ENCODE measurements around the gene DTNB.

The DTNB gene

GRCh38 chr2:25337276-25337675, 336.1 kb downstream of the DTNB start:
- no peak for DNase-seq

- no peak for DNase-seq
Observed at GRCh38 chr2:25336383-25336841, 337.0 kb downstream of the DTNB start.

DNA sequence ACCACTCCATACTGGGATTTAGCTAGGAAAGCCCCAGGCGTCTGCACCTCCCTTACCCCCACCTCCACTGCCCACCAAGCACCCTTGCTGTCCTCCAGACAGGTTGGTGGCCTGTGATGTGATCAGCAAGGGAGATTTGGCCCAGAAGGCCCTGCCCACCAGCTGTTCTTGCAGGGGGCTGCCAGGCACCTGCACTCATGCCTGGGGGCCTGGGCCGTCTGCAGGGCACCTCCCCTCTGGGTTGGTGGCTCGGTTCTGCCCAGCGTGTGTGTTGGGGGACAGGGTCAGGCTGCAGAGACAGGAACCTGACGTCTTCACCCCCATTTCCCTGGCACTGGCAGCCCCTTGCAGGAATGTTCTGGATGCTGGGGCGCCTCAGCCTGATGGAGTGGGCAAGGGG, 337.4 kb downstream of the DTNB start:
- no peak for DNase-seq

- no peak for DNase-seq
Observed at GRCh38 chr2:25335204-25335603, 338.2 kb downstream of the DTNB start.

DNA sequence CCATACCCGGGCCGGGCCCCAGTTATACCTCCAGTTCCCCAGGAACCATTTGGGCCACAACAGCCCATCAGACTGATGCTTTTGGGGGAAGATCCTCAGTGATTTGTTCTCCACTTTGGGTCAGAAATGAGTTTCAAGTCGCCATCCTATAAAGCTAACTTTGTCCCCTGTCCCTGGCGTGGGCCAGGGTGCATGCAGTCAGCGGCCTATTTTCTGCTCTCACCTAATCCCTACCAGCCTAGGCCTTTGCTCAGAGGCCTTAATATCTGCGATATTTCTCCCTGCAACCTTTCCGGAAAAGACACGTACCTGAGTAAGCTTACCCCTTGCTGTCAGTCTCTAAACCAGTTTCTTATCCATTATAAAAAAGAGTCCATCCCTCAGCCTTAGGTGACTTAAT, 338.9 kb downstream of the DTNB start:
- no peak for DNase-seq

GRCh38 chr2:25333981-25334380, 339.4 kb downstream of the DTNB start:
- no peak for DNase-seq

DNA sequence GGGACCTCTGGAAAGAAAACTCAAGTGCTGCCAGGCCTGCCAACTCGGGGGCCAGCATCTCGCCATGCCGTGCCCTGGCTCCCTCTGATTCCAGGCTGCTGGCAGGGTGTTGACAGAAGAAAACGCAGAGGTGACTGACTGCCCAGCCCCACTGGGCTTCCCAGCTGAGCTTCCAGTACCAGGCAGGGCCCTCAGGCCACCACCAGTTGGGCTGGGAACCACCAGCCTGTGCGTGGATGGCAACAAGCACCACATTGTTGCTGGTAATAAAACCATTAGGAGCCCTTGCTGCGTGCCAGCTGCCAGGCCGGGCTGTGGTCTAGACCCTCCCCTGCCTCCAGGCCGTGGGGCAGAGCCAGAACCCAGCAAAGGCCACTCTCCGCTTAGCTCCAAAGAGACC, 340.8 kb downstream of the DTNB start:
- DNase-seq: no peak

DNA sequence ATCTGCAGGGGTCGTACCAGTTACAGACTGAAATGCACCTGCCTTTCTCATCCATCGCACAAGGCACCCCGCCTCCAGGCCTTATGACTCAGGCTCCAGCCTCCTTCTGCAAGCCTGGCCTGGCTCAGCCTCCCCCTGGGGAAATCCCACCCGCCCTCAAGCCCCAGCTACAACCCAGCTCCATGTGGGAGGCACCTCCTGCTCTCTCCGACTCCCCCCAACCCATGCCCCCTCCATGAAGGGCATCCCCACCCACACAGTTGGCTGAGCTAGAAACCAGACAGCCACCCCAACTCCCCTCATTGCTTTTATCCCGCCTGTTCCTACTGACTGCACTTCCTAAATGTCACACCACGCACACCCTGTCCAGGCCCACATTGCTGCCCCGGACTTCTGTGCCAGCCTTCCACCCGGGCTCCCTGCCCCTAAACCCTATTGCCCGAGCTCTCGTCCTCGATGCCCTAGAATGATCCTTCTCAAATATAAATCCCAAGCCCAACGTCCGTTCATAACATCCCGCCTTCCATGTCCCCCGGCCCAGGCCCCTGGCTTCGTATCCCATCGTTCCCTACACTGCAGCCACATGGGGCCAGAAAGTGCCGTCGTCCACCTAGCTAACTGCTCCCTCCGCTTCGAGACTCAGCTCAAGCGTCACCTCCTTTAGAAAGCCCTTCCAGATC, 341.6 kb downstream of the DTNB start:
- DNase-seq: no peak

- no peak for DNase-seq
Observed at GRCh38 chr2:25330937-25331336, 342.4 kb downstream of the DTNB start.

GRCh38 chr2:25330273-25330672, 343.1 kb downstream of the DTNB start:
- DNase-seq: no peak

DNA sequence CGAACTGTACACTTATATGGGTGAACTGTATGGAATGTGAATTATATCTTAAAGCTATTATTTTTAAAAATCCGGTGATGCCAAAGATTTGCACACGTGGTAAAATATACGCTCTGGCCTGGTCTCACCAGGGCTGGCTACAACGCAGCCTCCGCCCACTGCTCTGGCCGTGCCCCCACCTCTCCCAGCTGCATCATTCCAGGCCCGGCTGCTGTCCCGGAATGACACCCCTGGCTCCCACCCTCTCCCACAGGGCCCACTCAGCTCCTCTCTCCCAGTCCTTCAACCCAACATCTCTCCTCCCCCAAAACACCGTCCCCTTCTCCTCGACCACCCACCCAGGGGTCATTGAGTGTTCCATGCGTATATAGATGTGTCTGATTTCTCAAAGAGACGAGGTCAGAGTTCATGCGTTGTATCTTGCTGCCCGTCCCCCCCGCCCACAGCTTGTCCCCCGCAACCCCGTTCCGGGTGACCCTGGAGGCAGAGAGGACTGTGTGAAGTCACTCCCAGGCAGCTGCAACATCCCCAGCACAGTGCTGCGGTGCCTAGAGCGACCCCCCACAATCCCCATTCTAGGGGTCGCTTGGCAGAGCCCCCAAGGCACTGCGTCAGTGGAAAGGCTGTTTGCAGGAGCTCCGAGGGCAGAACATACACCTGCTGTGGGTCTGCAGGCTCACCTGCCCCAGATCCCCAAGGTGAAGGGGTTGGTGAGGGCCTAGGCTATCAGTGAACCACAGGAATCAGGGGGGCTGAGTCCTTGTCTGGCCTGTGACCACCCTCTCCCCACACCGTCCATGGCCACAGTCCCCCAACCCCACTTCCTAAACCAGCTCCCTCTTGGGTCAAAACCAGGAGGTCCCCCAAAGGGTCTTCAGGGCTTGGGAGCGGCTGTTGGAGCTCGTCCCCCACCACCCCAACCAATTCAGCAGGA, 345.0 kb downstream of the DTNB start:
- DNase-seq: no peak

Measured in NCI-H446 treated with DMSO at 0.1 percent for 48 hours (cell line).